ENCODE results near the gene UBL7. TPM values are rescaled to one million over a fixed set of nuclear protein-coding genes. Genes with fewer than 3 reads are reported as not detected.
A peak's percentile ranks its signal among the peaks of the same experiment; 100 is the strongest.
"Not testable (repeated sequence)": the region's sequence is repeated elsewhere in the genome, so short reads cannot be mapped to it uniquely, and the experiment has no call there.

The UBL7 gene
- total RNA-seq, 1 donor from 2014 or later = 40.2 TPM

DNA sequence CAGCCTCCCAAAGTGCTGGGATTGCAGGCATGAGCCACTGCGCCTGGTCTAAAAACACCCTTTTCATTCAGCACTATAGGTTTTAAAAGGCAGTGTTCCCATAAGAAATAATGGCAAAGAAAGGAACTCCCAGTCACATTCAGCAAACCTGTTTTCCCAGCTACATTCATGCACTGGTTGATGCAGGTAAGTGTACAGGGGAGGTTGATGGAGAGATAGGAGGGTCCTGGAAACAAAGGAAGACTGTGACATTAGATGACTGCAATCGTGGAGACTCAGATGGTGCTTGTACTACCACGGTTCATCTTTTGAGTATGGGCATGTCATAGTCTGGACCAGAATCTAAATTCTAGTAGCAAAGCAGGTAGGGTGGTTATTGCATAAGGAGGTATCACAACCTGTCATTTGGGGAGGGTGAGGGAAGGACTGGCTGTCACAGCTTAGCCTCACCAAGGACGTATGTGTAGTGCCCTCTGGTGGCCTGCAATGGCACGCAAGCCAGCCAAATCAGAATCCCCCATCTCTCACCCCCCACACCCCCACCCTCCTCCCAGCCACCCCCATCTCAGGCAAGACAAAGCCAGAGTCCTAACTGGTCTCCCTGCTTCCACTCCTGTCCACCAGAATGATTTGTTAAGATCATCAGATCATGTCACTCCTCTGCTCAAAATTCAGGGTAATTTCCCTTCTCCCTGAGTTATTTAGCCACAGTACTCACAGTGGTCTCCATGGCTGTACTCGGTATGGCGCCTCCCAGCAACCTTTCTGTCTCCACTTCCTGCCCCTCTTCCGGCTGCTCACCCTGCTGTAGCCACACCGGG, 28.8 kb upstream of the UBL7 start:
- Histone ChIP-seq H3K36me3 (no peaks in the 10 kb centered on the region), H3K4me1 (no peaks in the 10 kb centered on the region), H3K27me3 (ENCODE audit: low read depth) (no peaks in the 10 kb centered on the region), H3K9me3 (no peaks in the 10 kb centered on the region), H3K4me3 (no peak overlapping the region), H3K27ac (no peak overlapping the region)
- intact Hi-C loops (cut with DNase I) = no loop called here
- DNase-seq = peak; percentile 61
- TF ChIP-seq, protein P1, sequence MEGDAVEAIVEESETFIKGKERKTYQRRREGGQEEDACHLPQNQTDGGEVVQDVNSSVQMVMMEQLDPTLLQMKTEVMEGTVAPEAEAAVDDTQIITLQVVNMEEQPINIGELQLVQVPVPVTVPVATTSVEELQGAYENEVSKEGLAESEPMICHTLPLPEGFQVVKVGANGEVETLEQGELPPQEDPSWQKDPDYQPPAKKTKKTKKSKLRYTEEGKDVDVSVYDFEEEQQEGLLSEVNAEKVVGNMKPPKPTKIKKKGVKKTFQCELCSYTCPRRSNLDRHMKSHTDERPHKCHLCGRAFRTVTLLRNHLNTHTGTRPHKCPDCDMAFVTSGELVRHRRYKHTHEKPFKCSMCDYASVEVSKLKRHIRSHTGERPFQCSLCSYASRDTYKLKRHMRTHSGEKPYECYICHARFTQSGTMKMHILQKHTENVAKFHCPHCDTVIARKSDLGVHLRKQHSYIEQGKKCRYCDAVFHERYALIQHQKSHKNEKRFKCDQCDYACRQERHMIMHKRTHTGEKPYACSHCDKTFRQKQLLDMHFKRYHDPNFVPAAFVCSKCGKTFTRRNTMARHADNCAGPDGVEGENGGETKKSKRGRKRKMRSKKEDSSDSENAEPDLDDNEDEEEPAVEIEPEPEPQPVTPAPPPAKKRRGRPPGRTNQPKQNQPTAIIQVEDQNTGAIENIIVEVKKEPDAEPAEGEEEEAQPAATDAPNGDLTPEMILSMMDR (IDR thresholded peaks at IDR 0.05) = peak; percentile 67
- peak; percentile 77 to 86 for ATAC-seq

DNA sequence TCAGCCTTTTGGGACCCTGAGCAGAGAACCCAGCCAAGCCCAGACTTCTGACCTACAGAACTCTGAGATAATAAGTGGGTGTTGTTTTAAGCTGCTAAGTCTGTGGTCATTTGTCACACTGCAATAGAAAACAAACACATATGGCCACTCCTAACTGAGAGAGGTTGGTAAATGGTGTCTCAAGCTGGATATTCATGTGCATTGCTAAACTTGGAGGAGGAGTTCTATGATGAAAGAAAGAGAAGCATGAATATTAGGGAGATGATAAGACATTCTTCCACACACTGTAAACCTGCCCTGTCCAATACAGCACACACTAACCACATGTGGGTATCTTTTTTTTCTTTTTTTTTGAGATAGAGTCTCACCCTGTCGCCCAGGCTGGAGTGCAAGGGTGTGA, 27.8 kb upstream of the UBL7 start:
- Histone ChIP-seq H3K27ac (no peak overlapping the region), H3K4me3 (no peak overlapping the region), H3K36me3 (no peaks in the 10 kb centered on the region), H3K9me3 (no peaks in the 10 kb centered on the region), H3K4me1 (no peaks in the 10 kb centered on the region), H3K27me3 (ENCODE audit: low read depth) (no peaks in the 10 kb centered on the region)
- TF ChIP-seq, protein P1 (IDR thresholded peaks at IDR 0.05) = no peak
- DNase-seq = no peak
- no peak for ATAC-seq
- intact Hi-C loops (cut with DNase I) = no loop called here

DNA sequence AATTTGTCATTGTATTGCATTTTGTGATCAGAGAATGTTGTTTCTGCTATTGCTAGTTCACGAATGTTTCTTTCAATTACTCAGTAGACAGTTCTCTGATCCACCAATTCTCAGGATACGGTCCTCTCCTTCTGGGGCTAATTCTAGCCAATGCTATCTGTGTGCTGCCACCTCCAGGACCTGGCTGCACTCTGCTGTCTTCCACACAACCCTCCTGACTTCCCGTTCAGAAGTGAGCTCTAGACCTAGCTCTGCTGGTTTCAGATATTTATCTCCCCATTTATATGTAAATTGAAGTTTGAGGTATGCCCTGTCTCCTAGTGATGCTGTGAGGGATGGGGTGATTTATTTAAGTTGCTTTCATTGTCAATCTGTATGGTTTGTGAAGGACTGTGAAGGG, 21.7 kb upstream of the UBL7 start:
- no peak overlapping the region for H3K27ac ChIP-seq
- H3K9me3 ChIP-seq = no peaks in the 10 kb centered on the region
- H3K27me3 ChIP-seq (ENCODE audit: low read depth) = no peaks in the 10 kb centered on the region
- intact Hi-C loops (cut with DNase I) = no loop called here
- no peaks in the 10 kb centered on the region for H3K4me1 ChIP-seq
- TF ChIP-seq, protein P1 (IDR thresholded peaks at IDR 0.05) = no peak
- ATAC-seq = no peak
- H3K4me3 ChIP-seq = no peak overlapping the region
- no peak for DNase-seq
- H3K36me3 ChIP-seq = no peaks in the 10 kb centered on the region

DNA sequence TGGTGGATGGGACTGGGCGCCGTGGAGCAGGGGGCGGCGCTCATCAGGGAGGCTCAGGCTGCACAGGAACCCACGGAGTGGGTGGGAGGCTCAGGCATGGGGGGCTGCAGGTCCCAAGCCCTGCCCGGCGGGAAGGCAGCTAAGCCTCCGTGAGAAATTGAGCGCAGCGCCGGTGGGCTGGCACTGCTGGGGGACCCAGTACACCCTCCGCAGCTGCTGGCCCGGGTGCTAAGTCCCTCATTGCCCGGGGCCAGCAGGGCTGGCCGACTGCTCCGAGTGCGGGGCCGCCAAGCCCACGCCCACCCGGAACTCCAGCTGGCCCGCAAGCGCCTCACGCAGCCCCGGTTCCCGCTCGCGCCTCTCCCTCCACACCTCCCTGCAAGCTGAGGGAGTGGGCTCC, 19.4 kb upstream of the UBL7 start:
- H3K4me3 ChIP-seq; H3K9me3 ChIP-seq; intact Hi-C loops (cut with DNase I); H3K4me1 ChIP-seq; ATAC-seq; H3K27ac ChIP-seq; DNase-seq; H3K36me3 ChIP-seq; H3K27me3 ChIP-seq (ENCODE audit: low read depth): not testable (repeated sequence)

DNA sequence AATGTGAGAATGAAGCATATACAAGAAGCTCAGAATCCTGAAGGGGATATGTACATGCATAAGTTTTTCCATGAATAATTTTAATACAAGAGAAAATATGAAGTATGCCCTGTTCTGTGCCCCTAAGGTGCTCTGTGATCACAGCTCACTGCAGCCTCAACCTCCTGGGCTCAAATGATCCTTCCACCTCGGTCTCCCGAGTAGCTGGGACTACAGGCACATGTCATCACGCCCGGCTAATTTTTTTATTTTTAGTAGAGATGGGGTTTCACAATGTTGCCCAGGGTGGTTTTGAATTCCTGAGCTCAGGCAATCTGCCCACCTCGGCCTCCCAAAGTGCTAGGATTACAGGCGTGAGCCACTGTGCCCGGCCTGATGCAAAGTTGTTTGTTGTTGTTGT, 10.7 kb upstream of the UBL7 start:
- H3K4me3 ChIP-seq; H3K27ac ChIP-seq; H3K4me1 ChIP-seq; DNase-seq; intact Hi-C loops (cut with DNase I); H3K27me3 ChIP-seq (ENCODE audit: low read depth); H3K9me3 ChIP-seq; ATAC-seq: not testable (repeated sequence)
- peaks cover 21% of the 10 kb centered on the region for H3K36me3 ChIP-seq

DNA sequence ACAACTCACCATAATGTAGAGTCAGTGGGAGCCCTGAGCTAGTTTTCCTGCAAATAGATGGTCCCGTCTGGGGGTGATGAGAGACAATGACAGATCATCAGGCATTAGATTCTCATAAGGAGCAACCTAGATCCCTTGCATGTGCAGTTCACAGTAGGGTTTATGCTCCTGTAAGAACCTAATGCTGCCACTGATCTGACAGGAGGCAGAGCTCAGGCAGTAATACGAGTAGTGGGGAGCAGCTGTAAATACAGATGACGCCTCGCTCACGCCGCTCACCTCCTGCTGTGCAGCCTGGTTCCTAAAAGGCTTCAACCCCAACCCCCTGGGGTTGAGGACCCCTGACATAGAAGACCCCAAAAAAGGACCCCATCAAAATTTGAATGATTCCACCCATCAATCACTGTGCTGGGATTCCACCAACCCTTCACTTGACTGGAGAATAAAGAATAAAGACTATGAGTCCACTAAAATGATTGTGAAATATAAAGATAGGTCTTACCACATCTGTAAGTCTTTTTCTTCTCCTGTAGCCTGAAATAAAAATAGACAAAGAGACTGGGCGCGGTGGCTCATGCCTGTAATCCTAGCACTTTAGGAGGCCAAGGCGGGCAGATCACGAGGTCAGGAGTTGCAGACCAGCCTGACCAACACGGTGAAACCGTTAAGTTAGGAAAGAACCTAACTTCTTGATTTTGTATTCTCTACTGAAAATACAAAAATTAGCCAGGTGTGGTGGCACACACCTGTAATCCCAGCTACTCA, 9.9 kb upstream of the UBL7 start:
- DNase-seq (no peak), ATAC-seq (no peak)

More for the DNA sequence above, 9.9 kb upstream of the UBL7 start:
- H3K36me3 ChIP-seq = peaks cover 21% of the 10 kb centered on the region
- H3K27ac ChIP-seq = no peak overlapping the region
- intact Hi-C loops (cut with DNase I) = no loop called here
- no peaks in the 10 kb centered on the region for H3K27me3 ChIP-seq (ENCODE audit: low read depth)
- H3K4me1 ChIP-seq = no peaks in the 10 kb centered on the region
- H3K9me3 ChIP-seq = no peaks in the 10 kb centered on the region
- TF ChIP-seq, protein P1 (IDR thresholded peaks at IDR 0.05) = no peak
- no peak overlapping the region for H3K4me3 ChIP-seq

Measured in lower lobe of right lung (tissue), 2 donors.